Subcutaneous adipose tissue (tissue), 4 donors: ENCODE data around the gene MAML3. TPM values are rescaled to one million over a fixed set of nuclear protein-coding genes. Genes with fewer than 3 reads are reported as not detected.

Experiments
- CTCF ChIP-seq: fragments of 450-650 bp; IDR thresholded peaks from one replicate; pipeline ENCODE4 v1.5.1; 2016; ENCODE audit warnings: low read depth, mild to moderate bottlenecking, control low read depth, antibody characterized with exemption, moderate library complexity
- total RNA-seq, 4 donors: library from RNA; depleted of rRNA; stranded (reverse); fragments of >200 nt; gene quantifications; one replicate each; pipeline ENCODE4 v1.1.0, GENCODE V29; 2016

MAML3 gene
- total RNA-seq, 4 donors from 2014 or later, result 3.5 to 11.1 (median 9.1) TPM

GRCh38 chr4:139972305-139972704 is 181.7 kb downstream of the MAML3 start:
- no peak for TF ChIP-seq CTCF

GRCh38 chr4:139971111-139971510 is 182.9 kb downstream of the MAML3 start:
- TF ChIP-seq CTCF, result no peak

GRCh38 chr4:139969635-139970266 is 184.2 kb downstream of the MAML3 start:
- no peak for TF ChIP-seq CTCF

- TF ChIP-seq CTCF, result no peak
Measured at GRCh38 chr4:139968831-139969230, 185.2 kb downstream of the MAML3 start.

GRCh38 chr4:139966383-139966782 is 187.6 kb downstream of the MAML3 start:
- no peak for TF ChIP-seq CTCF

- TF ChIP-seq CTCF, result no peak
Measured at GRCh38 chr4:139965789-139966188, 188.2 kb downstream of the MAML3 start.

- no peak for TF ChIP-seq CTCF
Measured at GRCh38 chr4:139963708-139964107, 190.3 kb downstream of the MAML3 start.
